Activated CD8-positive, alpha-beta T cell treated with anti-CD3 and anti-CD28 coated beads for 36 hours (primary cell): ENCODE results near the gene RTBDN. TPM values are rescaled to one million over a fixed set of nuclear protein-coding genes. Genes with fewer than 3 reads are reported as not detected.
A peak's percentile ranks its signal among the peaks of the same experiment; 100 is the strongest.

Experiments
- ATAC-seq: fragments of 200-7000 bp; cut with Tn5 transposase; one replicate; pipeline ENCODE4 v1.10.0; 2021; ENCODE audit warnings: mild to moderate bottlenecking, moderate library complexity
- CTCF ChIA-PET: fragments of 350-600 bp; sonication (Branson Sonifier 250); formaldehyde crosslinking; loops from one replicate; lab custom pipeline; 2021; ENCODE audit warnings: antibody characterized with exemption; lab: Charles Lee
- POLR2A ChIA-PET: fragments of 350-600 bp; sonication (Branson Sonifier 250); formaldehyde crosslinking; loops from one replicate; lab custom pipeline; 2021; ENCODE audit warnings: antibody characterized with exemption; lab: Charles Lee
- DNase-seq: peaks from one replicate; pipeline ENCODE4 v3.0.0-alpha.2; 2020
- H3K27ac Mint-ChIP-seq: one replicate; pipeline ENCODE4 v1.8.0; 2021; ENCODE audit warnings: mild to moderate bottlenecking, mixed read lengths
- H3K27me3 Mint-ChIP-seq: one replicate; pipeline ENCODE4 v1.8.0; 2021; ENCODE audit warnings: mixed read lengths
- H3K36me3 Mint-ChIP-seq: one replicate; pipeline ENCODE4 v1.8.0; 2021; ENCODE audit warnings: low read depth, mixed read lengths
- H3K4me1 Mint-ChIP-seq: one replicate; pipeline ENCODE4 v1.8.0; 2021; ENCODE audit warnings: low read depth, mixed read lengths
- H3K4me3 Mint-ChIP-seq: one replicate; pipeline ENCODE4 v1.8.0; 2021; ENCODE audit warnings: mild to moderate bottlenecking, moderate library complexity, mixed read lengths
- H3K9me3 Mint-ChIP-seq: one replicate; pipeline ENCODE4 v1.8.0; 2021; ENCODE audit warnings: mixed read lengths
- intact Hi-C: fragments of 100-400 bp; cut with micrococcal nuclease; formaldehyde crosslinking; loops from one replicate; pipeline ENCODE4 v1.10.0; 2022
- total RNA-seq, 2 experiments: library from RNA; stranded (reverse); gene quantifications; one replicate each; pipeline ENCODE4 v1.2.3, GENCODE V29; 2021
- TF ChIP-seq, protein P1 (sequence below): fragments of 200-600 bp; IDR thresholded peaks from one replicate; pipeline ENCODE4 v1.8.0; 2022; ENCODE audit warnings: antibody characterized with exemption, mild to moderate bottlenecking

RTBDN gene
- total RNA-seq, 2 experiments from 2014 or later = not detected

DNA sequence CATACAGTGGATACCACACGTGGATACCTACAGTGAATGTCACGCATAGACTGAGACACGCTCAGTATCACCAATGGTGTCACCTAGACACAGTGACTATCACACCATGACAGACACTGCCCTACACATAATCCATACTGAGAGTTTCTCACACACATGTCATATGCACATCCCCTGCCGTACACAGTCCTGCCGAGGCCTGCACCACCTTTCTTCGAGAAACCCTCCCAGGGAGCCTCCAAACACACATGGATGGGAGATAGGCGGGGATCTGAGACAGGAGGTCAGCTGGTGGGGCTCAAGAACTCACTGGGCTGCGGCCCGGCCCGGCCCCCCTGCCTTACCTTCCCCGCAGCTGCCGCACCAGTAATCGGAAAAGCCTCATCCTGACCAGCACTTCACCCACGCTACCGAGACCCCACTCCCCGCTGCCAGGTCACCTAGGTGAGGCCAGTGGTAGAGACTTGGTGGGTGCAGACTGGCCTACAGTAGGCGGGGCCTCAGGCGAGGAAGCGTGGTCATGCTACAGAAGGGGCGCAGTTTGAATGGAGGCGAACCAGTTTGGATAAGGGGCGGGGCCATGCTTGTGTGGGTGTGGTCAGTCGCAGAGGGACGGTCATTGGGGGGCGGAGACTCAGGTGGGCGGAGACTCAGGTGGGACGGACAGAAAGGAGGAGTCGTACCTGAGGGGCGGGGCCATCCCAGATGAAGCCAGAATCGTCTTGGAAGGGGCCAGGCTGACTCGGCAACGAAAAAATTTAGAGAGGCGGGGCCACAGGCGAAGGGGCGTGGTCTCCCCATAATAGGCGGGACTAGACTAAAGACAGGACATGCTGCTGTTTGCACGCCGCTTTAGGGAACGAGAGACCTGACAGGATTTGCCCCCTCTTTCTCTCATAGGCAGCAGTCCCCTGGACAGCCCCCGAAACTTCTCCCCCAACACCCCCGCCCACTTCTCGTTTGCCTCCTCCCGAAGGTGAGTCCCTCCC is 6.0 kb upstream of the RTBDN start:
- intact Hi-C loops = no loop called here
- no peak overlapping the region for H3K27ac Mint-ChIP-seq
- POLR2A ChIA-PET = no interaction called here
- no peak overlapping the region for H3K4me3 Mint-ChIP-seq
- CTCF ChIA-PET = no interaction called here
- peaks cover 28% of the 10 kb centered on the region for H3K4me1 Mint-ChIP-seq
- no peaks in the 10 kb centered on the region for H3K36me3 Mint-ChIP-seq
- no peaks in the 10 kb centered on the region for H3K9me3 Mint-ChIP-seq
- DNase-seq (peak; percentile 81), ATAC-seq (peak; percentile 68)
- TF ChIP-seq, protein P1, sequence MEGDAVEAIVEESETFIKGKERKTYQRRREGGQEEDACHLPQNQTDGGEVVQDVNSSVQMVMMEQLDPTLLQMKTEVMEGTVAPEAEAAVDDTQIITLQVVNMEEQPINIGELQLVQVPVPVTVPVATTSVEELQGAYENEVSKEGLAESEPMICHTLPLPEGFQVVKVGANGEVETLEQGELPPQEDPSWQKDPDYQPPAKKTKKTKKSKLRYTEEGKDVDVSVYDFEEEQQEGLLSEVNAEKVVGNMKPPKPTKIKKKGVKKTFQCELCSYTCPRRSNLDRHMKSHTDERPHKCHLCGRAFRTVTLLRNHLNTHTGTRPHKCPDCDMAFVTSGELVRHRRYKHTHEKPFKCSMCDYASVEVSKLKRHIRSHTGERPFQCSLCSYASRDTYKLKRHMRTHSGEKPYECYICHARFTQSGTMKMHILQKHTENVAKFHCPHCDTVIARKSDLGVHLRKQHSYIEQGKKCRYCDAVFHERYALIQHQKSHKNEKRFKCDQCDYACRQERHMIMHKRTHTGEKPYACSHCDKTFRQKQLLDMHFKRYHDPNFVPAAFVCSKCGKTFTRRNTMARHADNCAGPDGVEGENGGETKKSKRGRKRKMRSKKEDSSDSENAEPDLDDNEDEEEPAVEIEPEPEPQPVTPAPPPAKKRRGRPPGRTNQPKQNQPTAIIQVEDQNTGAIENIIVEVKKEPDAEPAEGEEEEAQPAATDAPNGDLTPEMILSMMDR = no peak
- H3K27me3 Mint-ChIP-seq = peaks cover 70% of the 10 kb centered on the region

DNA sequence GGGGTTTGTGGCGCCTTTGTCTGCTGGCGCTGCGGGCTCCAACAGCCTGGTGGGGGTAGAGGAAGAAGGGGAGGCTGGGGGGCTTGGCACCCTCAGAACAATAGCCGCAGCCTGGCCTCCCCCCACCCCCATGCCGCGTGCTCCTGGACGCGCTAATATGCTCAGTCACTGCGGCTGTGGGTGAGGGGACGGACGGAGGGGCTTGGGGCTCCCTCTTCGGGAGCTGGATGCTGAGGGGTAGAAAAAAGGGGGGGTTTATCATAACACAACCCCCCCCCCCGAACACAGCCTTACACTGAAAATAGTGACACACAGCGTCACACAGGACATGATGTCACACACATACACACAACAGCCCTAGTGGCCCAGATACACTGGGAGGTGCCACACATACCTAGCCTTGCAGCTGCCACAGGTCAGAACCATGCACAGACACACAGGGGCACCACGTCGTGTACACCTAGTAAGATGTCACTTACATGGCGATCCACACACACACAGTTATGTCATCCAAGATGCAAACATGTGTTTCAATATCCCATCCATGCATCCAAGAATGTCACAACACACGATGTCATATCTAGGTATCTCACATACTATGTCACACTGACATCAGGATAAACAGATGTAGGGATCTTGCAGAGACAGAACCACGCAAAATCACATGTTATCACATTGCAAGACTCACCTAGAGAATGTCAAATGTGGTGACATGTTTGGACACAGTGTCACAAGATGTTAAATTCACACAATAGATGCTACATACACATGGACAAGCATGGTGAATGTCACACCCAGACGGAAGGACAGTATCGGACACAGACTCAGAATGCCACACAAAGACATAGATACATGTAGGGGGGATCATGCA is 4.7 kb upstream of the RTBDN start:
- peak overlapping the region; percentile 57 for H3K4me3 Mint-ChIP-seq
- intact Hi-C loops = no loop called here
- POLR2A ChIA-PET = no interaction called here
- TF ChIP-seq, protein P1 = no peak
- DNase-seq (peak; percentile 59), ATAC-seq (peak; percentile 32)
- H3K27ac Mint-ChIP-seq = no peak overlapping the region
- no peaks in the 10 kb centered on the region for H3K9me3 Mint-ChIP-seq
- H3K27me3 Mint-ChIP-seq = peaks cover 77% of the 10 kb centered on the region
- CTCF ChIA-PET = no interaction called here
- H3K36me3 Mint-ChIP-seq = no peaks in the 10 kb centered on the region
- peaks cover 35% of the 10 kb centered on the region for H3K4me1 Mint-ChIP-seq

DNA sequence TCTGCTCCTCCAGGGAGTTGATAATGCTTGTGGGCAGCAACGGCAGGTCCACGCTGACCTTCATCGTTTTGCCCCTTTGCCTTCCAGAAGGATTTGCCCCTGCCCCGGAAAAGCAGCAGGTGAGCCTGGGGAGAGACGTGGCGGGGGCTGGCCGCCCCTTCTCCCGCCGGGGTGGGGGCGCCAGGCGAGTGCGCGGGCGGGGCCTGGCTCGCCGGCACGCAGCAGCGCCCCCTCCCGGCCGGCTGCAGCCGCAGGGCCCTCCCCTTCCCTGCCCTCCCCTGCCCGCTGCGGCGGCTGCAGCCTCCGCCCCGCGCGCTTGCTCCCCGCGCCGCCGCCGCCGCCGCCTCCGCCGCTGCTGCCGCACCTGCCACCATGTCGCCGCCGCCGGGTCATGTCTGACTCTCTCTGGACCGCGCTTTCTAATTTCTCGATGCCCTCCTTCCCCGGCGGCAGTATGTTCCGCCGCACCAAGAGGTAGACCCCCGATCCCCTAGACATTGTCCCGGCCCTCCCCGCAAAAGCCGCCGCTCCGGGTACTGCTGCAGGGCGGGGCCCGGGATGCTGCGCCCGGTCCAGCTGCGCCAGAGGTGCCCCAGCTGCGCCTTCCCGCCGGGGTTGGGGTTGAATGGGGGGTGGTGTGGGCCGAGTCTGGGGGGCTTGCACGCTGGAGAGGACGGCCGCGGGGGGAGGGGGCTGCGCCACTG is 4.0 kb upstream of the RTBDN start, which contains the start of gene MAST1:
MAST1 (plus strand) TSS at position 334 of the 704 bp plus-strand sequence; CDS start at position 392, 58 bp downstream.
- no peaks in the 10 kb centered on the region for H3K36me3 Mint-ChIP-seq
- peaks cover 36% of the 10 kb centered on the region for H3K4me1 Mint-ChIP-seq
- POLR2A ChIA-PET = no interaction called here
- DNase-seq (peak; percentile 65), ATAC-seq (peak; percentile 62)
- H3K9me3 Mint-ChIP-seq = no peaks in the 10 kb centered on the region
- TF ChIP-seq, protein P1 = peak; percentile 62
- H3K4me3 Mint-ChIP-seq = peak within 1 kb of the TSS; percentile 57
- H3K27me3 Mint-ChIP-seq = peaks cover 76% of the 10 kb centered on the region
- intact Hi-C loops = no loop called here
- H3K27ac Mint-ChIP-seq = no peak within 1 kb of the TSS
- CTCF ChIA-PET = interaction anchor here (1.5 to 2.2 kb wide), 5 partner anchors 9 to 78 kb away, joined by 3 to 13 read pairs (median 3); partner anchors contain the start of gene GCDH

DNA sequence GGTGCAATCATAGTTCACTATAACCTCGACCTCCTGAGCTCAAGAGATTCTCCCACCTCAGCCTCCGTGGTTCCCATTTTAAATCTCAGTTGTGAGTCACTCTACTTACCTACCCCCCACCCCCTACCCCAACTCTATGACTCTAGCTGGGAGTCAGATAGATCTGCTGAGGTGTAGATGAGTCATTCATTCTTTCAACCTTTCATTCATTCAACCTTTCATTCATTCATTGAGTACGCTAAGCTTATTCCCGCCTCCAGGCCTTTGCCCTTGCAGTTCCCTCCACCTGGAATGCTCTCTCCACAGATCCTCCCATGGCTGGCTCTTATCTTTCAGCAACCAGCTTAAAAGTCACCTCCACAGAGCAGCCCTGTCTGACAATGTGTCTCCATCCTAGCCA is 2.8 kb upstream of the RTBDN start:
- Mint-ChIP-seq H3K27me3 (peaks cover 77% of the 10 kb centered on the region), H3K27ac (no peak overlapping the region), H3K36me3 (no peaks in the 10 kb centered on the region), H3K4me3 (no peak overlapping the region), H3K4me1 (peaks cover 42% of the 10 kb centered on the region), H3K9me3 (no peaks in the 10 kb centered on the region)
- DNase-seq = peak; percentile 48
- ChIA-PET POLR2A (interaction anchor here (0.7 kb wide), 1 partner anchor 15 kb away, joined by 3 read pairs; no protein-coding TSS in a partner anchor), CTCF (interaction anchor here (0.8 to 2.2 kb wide), 12 partner anchors 9 to 93 kb away, joined by 3 to 13 read pairs (median 4); partner anchors contain the start of gene GCDH)
- intact Hi-C loops = no loop called here
- no peak for ATAC-seq
- TF ChIP-seq, protein P1 = no peak
